H7 (cell line): Measurements from ENCODE around the gene ANKH. TPM values are rescaled to one million over a fixed set of nuclear protein-coding genes. Genes with fewer than 3 reads are reported as not detected.

Experiments
- DNase-seq: peaks from one replicate; pipeline ENCODE4 v3.0.0; 2012
- H3K27me3 ChIP-seq: 2 replicates; pipeline ENCODE4 v1.6.0; 2011; ENCODE audit warnings: mild to moderate bottlenecking, low read length; ENCODE audit not compliant: control insufficient read depth, insufficient read depth
- H3K36me3 ChIP-seq: replicated peaks from 2 replicates; pipeline ENCODE4 v1.5.1; 2011; ENCODE audit warnings: low read length; ENCODE audit not compliant: control insufficient read depth, insufficient read depth
- H3K4me3 ChIP-seq: 2 replicates; pipeline ENCODE4 v1.5.1; 2011; ENCODE audit warnings: low read depth, mild to moderate bottlenecking, control low read depth, low read length, moderate library complexity; ENCODE audit not compliant: insufficient read depth
- total RNA-seq: library from RNA; depleted of rRNA; stranded (reverse); fragments of >200 nt; shearing (Covaris generic); gene quantifications from 2 replicates; pipeline ENCODE4 v1.2.3, GENCODE V29; 2014

Gene ANKH
- total RNA-seq, 1 experiment from 2014 or later = 6.5 TPM

DNA sequence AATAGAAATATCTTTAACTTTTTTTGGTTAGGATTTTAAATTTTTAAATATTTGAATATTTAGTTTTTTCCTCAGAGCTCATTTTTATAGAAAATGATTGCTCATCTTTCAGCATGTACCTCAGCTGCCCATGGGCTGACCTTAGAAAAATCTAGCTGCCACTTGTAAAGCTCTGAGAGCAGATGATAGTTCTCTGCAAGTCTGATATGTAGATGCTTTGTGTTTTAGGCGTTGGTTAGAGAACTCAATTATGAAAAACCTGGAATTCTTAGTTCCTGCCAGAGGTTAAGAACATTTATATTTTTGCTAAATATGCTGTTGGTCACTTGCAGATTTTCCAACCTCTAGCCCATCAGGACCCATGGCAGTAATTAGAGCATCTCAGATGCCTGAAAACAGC, 192.0 kb downstream of the ANKH start:
- H3K36me3 ChIP-seq = peaks cover 2% of the 10 kb centered on the region
- no peak overlapping the region for H3K4me3 ChIP-seq
- H3K27me3 ChIP-seq = no peaks in the 10 kb centered on the region
- no peak for DNase-seq

DNA sequence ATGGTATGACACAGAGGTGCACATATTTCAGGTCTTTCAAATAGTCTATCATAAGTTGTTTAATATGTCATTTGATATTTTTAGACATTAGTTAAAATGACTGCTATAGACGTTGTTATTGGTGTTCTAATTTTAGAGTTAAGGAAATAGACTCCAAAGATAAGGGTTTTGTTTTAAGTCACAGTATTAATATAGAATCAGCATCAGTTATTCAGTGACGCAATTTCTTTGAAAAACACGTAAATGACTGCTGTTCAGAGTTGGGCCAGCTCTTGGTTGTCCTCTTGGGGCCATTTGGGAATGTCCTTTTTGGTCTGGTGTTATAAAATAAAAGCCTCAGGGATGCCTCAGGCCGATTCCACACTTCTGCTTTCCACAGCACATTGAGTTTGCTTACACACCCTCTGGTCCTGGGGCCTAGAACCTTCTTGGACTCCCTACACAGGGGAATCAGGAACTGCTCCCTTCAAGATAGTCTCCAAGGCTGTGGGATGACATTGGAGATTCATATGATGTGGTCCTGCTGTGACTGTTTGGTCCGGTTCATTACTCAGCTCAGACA, 192.7 kb downstream of the ANKH start:
- Histone ChIP-seq H3K36me3 (peaks cover 2% of the 10 kb centered on the region), H3K27me3 (no peaks in the 10 kb centered on the region), H3K4me3 (no peak overlapping the region)
- DNase-seq = no peak

DNA sequence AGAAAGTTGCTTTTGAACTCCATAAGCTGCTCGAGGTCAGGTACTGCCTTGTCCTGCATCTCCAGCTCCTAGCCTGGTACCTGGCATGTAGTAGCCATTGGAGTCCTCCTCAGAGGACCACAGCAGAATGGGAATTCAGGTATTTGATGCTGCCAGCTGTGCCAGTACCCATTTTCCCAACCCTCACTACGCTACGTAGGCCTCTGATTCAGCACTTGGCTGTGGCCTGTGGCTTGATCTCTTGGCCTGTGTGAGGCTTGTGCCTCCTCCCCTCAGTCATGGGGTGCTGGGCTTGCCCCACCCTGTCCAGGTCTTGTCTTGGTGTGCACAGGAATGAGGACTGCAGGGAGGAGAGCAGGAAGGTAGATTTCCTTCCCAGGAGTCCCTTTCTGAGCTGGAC, 195.3 kb downstream of the ANKH start:
- Histone ChIP-seq H3K4me3 (no peak overlapping the region), H3K36me3 (no peaks in the 10 kb centered on the region; the same call in 1 of the 2 replicates), H3K27me3 (no peaks in the 10 kb centered on the region)
- no peak for DNase-seq

DNA sequence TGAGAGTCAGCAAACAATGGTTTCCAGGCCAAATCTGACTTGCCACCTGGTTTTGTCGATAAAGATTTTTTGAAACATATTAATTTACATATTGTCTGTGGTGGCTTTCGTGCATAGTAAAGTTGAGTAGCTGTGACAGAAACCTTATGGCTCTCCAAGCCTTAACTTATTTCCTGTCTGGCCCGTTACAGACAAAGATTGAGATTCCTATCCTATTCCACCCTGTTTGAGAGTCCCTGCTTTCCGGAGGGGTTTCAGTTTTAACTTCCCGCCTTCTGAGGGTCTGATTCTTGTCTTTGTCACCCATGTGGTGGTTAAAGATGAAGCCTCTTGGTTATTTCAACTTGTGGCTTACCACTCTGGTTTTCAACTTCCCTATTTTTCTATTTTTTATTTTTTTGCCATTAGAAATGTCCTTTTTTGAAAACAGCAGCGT, 195.7 kb downstream of the ANKH start:
- no peak for DNase-seq
- Histone ChIP-seq H3K4me3 (no peak overlapping the region), H3K27me3 (no peaks in the 10 kb centered on the region), H3K36me3 (no peaks in the 10 kb centered on the region; the same call in 1 of the 2 replicates)

DNA sequence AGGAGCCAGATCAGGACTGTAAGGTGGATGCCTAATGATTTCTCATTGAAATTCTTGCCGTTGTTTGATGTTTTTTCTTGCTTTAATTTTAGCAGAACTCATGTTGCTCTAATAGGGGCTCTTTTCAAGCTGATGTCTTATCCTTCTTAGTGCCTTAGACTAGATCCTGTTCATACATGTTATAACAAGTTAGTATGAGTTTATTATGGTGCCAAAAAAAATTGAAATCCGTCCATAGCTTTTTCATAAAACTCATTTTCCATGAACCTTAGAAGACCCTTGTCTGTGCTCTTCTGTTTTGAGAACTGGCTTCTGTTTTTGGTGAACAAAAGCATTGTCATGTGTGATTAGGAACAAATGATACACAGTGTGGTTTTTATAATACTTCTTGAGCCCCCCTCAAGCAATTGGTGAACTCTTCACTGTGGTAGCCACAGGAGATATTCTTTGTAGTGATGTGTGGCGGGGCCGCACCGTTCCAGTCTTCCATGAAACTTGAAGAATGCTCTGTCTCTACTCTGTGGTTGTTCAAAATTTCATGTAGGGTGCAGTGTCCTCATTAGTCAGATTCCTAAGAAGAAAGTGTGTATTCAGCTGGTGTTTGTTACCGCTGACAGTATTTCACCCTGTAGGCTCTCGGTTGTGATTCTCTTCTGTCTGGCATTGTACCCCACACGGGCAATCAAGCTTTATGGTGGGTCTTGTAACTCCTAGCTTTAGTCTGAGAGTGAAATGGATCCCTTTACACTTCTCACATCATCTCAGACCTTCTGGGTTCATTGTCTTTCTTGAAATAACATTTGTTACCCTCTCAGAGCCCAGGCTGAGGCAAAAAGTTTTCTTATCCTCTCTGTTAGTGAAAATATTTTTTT, 196.4 kb downstream of the ANKH start:
- H3K36me3 ChIP-seq = no peaks in the 10 kb centered on the region; the same call in 1 of the 2 replicates
- DNase-seq = no peak
- no peak overlapping the region for H3K4me3 ChIP-seq
- H3K27me3 ChIP-seq = no peaks in the 10 kb centered on the region

DNA sequence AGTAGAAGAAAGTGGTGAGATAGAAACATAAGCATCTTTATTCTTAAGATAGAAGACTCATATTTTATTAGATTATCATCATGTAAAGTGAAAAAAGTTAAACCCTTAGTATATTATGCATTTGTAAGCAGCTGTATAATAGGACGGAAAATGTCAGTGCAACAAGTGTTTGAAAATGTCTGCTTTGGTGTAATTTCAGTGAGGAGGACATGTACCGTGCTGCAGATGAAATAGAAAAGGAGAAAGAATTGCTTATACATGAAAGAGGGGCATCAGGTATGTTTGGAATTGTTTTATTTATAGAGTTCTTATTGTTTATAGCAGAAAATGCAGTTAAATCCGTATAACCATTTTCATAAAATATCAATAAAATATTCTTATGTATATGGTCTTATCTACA, 198.1 kb downstream of the ANKH start:
- H3K4me3 ChIP-seq = no peak overlapping the region
- no peak for DNase-seq
- H3K36me3 ChIP-seq = no peaks in the 10 kb centered on the region; the same call in 1 of the 2 replicates
- no peaks in the 10 kb centered on the region for H3K27me3 ChIP-seq

DNA sequence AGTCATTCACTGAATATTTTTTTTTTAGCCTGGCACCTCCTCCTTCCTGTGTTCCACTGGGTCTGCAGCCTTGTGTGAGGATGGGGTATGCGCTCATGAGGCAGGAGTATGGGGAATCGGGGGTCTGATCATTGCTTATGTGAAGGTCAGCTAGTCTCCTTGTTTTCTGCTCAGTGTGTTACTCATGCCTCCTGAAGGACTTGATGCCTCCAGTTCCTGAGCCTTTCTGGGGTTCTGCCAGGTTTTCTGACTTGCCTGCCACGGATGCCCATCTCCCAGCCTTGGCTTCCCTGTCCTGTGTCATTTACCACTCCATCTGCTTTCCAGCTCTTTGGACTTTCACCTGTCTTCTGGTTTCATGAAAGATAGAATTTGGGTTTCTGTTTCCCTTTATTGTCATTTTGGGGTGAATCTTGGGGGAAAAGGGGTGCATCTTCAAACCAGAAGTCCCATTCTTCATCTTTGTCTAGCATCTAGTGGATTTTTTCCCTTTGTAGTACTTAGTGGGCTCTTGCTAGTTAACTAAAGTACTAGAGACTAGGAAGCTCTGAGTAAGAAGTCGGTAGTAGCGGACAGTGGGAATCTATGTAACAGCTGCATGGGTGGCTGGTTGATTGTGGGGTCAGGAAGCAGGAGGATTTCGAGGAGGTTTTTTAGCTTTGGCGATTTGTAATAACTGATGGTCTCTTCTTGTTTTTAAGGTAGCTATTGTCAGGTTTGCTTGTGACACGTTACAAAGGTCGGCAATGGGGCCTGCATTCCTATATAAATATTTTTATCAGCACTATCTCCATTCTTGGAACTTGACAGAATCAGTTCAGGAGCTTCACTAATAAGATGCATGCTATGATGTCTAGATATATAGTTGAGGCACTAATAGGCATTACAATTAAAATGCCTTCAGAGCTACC, 198.8 kb downstream of the ANKH start:
- no peak for DNase-seq

DNA sequence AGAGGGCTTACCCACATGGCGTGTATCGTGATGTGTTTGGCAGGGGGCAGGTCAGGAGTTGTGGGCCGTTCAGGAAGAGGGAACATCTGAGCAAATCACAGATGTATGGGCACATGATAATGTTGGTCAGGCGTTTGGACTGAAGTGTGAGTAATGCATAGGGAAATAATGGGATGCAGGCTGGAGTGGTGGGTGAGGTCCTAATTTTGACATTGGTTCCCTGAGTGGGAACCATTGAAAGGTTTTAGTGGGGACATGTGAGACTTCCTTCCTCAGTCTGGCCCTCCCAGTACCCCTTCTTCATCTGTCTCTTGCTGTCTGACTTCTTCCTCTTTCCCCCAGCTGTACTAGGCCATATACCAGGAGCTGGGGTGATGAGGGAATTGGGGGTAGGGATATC, 199.5 kb downstream of the ANKH start:
- Histone ChIP-seq H3K4me3 (no peak overlapping the region), H3K36me3 (no peaks in the 10 kb centered on the region; the same call in 1 of the 2 replicates), H3K27me3 (no peaks in the 10 kb centered on the region)
- no peak for DNase-seq

More for the DNA sequence above, 198.8 kb downstream of the ANKH start:
- no peaks in the 10 kb centered on the region for H3K27me3 ChIP-seq
- no peak overlapping the region for H3K4me3 ChIP-seq
- no peaks in the 10 kb centered on the region; the same call in 1 of the 2 replicates for H3K36me3 ChIP-seq

DNA sequence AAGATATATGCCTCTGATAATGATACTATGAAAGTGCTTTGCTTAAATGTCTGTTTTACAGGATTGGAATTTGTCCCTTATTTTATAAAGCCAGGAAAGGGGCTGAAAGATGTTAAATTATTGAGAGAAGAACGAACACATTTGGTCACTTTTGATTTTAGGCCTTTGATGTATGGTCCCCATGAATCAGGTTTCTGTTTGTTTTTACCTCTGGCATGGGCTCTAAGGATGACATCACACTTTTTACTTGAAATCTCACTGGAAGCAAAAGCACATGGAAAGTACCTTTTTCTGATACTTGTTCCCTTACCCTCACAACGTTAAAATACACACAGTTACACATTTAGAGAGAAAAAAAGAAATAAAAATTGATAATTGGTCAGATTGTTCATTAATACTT, 200.2 kb downstream of the ANKH start:
- Histone ChIP-seq H3K27me3 (no peaks in the 10 kb centered on the region), H3K36me3 (no peaks in the 10 kb centered on the region; the same call in 1 of the 2 replicates), H3K4me3 (no peak overlapping the region)
- no peak for DNase-seq

DNA sequence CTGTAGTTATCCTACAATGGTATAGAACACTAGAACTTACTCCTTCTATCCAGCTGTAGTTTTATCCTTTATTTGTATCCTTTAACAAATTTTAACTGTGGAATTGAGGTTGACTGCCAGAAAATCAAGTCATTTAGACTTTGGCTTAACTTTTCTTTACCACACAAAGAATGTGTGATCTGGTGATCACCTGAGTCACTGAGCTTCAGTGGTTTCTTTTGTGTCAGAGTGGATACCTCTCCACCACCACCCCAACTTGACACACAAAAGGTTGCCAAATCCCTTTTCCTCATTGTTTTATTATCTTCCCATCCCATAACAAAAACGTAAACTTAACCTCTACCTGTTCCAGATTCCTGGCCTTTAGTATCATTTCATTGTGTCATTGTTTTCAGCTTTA, 201.6 kb downstream of the ANKH start:
- DNase-seq = no peak
- no peaks in the 10 kb centered on the region for H3K36me3 ChIP-seq
- H3K27me3 ChIP-seq = peaks cover 1% of the 10 kb centered on the region
- no peak overlapping the region for H3K4me3 ChIP-seq

DNA sequence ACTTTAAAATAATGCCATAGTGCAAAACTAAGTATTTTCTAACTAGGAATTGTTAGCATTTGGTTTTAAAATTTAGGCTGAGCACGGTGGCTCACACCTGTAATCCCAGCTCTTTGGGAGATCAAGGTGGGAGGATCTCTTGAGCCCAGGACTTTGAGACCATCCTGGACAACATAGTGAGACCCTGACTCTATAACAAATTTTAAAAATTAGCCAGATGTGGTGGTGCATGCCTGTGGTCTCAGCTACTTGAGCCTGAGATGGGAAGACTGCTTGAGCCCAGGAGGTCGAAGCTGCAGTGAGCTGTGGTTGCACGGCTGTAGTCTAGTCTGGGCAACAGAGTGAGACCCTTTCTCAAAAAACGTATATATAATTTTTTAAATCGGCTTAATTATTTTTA, 202.2 kb downstream of the ANKH start:
- Histone ChIP-seq H3K27me3 (peaks cover 2% of the 10 kb centered on the region), H3K4me3 (no peak overlapping the region), H3K36me3 (no peaks in the 10 kb centered on the region)
- DNase-seq = no peak

DNA sequence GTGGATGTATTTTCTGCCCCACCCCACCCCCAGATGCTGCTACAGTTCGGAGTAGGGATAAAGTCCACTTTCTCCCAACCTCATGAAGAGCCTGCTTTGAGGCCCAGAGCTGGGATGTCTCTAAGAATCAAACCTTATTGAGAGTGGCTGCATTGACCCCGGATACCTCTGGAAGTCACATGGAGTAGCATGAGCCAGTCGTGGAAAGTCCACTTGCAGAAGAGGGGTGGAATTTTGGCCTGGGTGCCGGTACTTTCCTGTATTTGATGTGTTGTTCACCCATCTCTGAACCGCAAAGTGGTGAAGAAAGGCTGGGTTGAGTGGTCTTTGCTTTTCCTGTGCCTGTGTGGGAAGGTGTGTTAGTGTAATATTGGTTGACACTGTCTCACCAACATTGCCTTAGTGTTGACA, 203.4 kb downstream of the ANKH start:
- no peaks in the 10 kb centered on the region for H3K36me3 ChIP-seq
- DNase-seq = no peak
- peaks cover 7% of the 10 kb centered on the region for H3K27me3 ChIP-seq
- no peak overlapping the region for H3K4me3 ChIP-seq

DNA sequence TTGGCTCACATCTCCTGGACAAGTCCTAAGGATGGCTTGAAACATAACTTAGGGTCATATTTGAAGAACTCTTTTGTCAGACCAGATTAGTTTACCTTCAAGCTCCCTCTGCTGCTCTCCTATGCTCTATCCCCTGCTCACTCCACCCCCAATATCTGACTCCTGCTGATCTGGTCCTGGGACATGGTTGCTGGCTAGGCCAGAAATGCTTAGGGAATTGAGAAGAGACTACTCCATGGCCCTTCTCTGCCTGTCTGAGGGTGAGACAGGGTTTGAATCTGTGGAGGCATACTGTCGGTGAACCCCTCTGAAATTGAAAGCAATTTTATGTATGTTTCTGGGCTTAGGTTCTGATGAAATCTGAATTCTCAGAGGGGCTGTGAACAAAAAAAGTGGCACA, 203.8 kb downstream of the ANKH start:
- H3K27me3 ChIP-seq = peaks cover 7% of the 10 kb centered on the region
- H3K4me3 ChIP-seq = no peak overlapping the region
- no peak for DNase-seq
- no peaks in the 10 kb centered on the region for H3K36me3 ChIP-seq

DNA sequence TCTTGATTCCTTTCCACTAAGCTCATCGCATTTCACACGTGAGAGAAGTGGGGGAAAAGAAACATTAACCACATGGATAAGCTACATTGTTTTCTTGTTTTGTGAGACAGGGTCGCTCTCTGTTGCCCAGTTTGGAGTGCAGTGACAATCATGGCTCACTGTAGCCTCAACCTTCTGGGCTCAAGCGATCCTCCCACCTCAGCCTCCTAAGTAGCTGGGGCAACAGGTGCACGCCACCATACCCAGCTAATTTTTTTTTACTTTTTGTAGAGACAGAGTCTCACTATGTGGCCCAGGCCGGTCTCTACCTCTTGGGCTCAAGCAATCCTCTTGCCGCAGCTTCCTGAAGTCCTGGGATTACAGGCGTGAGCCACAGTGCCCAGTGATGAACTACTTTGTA, 204.3 kb downstream of the ANKH start:
- Histone ChIP-seq H3K27me3 (peaks cover 7% of the 10 kb centered on the region), H3K36me3 (no peaks in the 10 kb centered on the region), H3K4me3 (no peak overlapping the region)
- no peak for DNase-seq
